GM19455 (cell line): ENCODE results near the gene NOTCH3.

Source experiments
- ATAC-seq: cut with Tn5 transposase; IDR thresholded peaks from one replicate; pipeline ENCODE4 v1.9.1; 2021; ENCODE audit not compliant: unreplicated experiment

NOTCH3 gene

DNA sequence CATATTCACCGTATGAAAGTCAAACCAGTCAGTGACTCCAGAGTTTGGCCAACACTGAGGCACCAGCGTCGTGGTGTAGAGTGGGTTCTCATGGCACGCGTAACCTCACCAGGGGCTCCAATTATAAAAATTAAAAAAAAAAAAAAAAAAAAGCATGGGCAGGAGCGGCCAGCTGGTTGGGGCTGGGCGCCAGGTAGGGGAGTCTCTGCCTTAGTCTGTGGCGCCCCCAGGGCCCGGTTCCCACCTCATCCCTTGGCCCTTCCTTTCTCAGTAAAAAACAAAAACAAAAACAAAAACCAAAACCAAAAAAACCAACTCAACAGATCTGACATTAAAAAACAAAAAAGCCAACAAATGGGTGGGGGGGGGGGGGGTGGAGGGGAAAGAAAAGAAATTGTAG is 36.1 kb upstream of the NOTCH3 start:
- ATAC-seq = no peak

DNA sequence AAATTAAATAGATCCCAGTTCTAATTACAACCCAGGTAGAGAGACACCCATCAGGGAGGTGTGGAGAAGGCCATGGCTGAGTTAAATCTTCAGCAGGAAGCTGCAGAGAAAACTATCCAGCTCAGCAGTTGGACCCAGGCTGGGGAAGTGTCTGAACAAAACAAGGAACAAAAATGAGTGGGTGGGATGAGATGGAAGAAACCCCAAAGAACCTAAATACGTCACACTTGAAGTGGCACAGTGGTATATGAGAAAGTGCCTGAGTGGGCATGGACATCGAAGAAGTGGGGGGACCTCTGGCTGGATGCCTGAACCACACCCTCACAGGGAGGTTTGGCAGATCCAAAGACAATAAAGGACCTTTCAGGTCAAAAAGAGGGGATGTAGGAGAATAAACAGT is 35.0 kb upstream of the NOTCH3 start:
- ATAC-seq = no peak

DNA sequence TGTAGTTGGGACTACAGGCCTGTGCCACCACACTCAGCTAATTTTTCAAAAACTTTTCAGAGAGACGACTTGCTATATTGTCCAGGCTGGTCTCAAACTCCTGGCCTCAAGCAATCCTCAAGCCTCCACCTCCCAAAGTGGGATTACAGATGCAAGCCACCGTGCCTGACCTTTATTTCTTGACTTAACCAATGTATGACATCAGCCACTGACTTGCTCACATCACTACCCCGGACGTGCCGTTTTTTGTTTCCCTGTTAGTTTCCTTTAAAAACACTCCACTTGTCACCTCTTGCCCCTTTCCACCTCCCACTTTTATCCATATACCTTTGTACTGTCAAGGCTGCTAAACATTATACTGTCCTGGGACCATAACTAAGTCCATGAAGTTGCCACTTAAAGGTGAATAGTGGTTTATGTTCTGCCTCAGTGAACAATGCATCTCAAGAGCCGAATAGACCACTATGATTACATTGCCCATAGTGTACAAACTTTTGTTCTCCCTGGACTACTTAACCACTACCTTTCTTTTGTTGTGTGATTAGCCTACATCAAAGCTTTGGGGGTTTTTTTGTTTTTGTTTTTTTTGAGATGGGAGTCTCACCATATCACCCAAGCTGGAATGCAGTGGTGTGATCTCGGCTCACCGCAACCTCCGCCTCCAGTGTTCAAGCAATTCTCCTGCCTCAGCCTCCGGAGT is 33.8 kb upstream of the NOTCH3 start:
- no peak for ATAC-seq

DNA sequence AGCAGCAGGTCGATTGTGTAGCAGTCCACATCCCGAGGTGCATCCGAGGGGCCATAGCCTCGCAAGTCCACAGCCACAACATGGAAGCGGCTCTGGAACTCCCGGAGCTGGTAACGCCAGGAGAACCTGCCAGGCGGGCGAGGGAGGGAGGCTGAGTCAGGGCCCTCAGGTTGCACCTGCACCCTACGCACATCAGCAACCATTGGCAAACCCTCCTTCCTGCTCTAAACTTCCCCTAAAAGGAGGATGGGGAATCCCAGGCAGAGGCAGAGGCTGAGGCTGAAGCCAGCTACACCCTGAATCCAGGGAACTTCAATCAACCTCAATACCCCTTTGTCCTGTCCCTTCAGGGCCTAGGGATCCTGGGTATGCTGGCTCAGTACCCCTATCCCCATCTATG is 30.5 kb upstream of the NOTCH3 start:
- ATAC-seq = no peak

DNA sequence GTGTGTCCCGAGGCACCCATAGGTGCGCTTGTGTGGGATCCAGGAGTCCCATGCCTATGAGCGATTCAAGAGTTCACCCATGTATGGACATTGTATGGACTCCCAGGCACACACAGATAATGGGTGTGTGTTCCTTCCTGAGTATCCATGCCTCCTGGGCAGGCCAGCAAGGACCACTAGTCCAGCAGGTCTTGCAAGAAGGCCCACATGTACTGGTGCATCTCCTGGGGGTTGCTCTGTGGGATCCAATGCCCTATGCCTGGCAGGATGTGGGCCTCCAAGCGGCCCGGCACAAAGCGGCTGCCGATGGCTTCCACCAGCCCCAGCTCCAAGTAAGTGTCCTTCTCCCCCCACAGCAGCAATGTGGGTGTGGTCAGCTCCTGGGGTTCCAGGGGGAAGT is 26.5 kb upstream of the NOTCH3 start:
- ATAC-seq = no peak

DNA sequence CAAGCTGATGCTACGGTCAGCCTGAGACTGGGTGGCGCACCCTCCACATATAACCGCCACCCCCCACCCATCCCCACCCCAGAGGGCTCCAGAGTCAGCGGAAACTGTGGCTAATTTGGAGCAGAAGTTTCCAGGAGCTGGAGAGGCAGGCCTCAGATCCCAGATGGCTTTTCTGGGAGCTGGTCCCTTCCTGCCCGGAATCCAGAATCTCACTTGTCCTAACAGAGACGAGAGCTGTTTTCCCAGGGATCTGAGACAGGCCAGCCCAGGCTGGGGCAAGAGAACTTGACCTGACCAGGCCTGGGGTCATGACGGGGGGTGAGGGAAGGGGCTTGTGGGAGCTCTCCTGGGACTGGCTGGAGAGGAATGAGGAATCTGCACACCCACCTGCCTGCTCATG is 25.0 kb upstream of the NOTCH3 start:
- ATAC-seq = no peak

DNA sequence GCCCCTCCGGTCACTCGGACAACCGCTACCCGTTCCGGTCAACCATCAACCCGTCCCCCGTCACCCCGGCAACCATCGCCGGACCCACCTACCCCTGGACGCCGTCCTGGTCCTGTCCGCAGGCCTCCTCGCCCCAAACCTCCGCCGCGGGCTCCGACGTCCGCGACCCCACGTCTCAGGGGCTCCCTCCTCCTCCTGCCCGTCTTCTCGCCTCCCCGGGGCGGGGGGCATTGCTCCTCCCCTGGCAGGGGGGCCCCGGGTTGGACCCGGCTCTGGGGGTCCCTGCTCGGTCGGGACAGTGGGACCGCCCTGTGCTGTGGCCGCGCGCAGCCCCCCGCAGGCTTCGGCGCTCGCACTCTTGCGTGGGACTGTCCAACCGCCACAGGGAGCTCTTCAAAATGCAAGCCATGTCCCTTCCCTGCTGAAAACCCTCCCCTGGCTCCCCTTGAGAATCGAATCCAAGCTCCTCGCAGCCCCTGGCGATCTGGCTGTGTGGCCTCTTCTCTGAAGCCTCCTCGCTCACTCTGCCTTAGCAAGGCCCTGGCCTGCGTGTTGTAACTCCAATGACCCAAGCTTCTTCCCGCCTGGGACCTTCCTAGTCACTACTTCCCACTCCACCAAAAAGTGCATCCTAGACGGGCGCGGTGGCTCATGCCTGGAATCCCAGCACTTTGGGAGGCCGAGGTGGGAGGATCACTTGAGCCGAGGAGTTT is 23.0 kb upstream of the NOTCH3 start:
- no peak for ATAC-seq

DNA sequence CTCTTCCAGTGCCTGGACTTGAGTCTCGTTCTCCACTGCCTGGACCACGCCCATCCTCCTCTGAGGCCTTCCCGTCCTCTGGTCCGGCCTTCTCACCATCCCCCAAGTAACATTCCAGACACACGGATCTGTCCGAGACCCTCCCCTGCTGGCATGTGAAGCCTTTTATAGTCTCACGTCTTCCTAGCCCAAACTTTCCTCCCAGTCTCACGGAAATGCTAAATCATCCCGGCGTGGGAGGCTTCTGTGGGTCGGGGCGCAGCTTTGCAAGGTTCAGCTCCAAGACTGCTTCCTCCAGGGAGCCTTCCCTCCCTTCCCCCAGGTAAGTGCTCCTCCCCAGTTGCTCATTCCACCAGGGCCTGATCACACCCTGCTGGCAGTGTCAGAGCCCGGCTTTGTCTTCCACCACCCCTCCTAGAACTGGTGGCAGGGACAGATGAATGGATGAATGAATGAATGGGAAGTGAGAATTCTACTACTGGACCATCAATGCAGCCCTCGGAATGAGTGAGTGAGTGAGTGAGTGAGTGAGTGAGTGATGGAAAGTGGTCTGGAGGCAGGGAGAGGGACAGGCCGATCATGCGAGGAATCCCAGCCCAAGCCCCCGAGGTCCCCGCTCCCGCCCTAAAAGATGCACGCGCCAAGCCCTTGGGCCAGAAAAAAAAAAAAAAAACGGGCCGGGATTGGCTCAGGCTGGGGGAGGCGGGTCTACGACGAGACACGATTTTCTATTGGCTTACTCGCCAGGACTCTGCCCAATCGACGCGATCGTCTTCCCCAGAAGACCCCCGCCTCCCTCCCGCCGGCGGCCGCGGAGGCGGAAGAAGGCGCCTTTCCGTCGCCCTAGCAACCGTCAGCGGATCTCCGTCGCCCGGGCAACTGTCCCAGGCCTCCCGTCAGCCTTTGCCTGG is 22.2 kb upstream of the NOTCH3 start:
- no peak for ATAC-seq

DNA sequence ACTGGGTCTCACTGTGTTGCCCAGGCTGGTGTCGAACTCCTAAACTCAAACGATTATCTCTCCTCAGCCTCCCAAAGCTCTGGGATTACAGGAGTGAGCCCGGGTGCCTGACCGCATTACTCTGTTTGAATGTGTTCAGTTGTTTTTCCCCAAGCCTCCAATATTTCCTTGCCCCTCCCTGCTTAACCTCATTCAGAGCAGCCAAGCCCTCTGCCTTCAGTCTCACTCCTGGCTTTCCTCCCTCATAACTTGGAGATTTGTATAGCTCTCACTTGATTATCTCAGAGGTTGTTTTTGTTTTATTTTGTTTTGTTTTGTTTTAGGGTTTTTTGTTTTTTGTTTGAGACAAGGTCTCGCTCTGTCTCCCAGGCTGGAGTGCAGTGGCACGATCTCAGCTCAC is 20.0 kb upstream of the NOTCH3 start:
- ATAC-seq = no peak

DNA sequence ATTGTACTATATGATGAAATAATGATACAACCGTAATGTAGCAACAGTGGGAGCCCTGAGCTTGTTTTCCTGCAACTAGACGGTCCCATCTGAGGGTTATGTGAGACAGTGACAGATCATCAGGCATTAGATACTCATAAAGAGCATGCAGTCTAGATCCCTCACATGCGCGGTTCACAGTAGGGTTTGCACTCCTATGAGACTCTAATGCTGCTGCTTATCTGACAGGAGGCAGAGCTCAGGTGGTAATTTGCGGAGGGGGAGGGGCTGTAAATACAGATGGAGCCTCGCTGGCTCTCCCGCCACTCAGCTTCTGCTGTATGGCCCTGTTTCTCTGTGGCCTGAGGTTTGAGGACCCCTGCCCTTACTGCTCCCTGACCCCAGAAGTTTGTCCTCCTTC is 17.7 kb upstream of the NOTCH3 start:
- no peak for ATAC-seq

DNA sequence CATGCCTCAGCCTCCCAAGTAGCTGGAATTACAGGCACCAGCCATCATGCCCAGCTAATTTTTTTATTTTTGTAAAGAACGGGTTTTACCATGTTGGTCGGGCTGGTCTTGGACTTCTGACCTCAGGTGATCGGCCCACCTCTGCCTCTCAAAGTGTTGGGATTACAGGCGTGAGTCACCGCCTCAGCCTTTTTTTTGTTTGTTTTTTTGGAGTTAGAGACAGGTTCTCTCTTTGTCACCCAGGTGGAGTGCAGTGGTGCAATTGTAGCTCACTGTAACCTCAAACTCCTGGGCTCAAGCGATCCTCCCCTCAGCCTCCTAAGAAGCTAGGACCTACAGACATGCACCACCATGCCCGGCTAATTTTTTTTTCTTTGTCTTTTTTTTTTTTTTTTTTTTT is 15.6 kb upstream of the NOTCH3 start:
- ATAC-seq = no peak

DNA sequence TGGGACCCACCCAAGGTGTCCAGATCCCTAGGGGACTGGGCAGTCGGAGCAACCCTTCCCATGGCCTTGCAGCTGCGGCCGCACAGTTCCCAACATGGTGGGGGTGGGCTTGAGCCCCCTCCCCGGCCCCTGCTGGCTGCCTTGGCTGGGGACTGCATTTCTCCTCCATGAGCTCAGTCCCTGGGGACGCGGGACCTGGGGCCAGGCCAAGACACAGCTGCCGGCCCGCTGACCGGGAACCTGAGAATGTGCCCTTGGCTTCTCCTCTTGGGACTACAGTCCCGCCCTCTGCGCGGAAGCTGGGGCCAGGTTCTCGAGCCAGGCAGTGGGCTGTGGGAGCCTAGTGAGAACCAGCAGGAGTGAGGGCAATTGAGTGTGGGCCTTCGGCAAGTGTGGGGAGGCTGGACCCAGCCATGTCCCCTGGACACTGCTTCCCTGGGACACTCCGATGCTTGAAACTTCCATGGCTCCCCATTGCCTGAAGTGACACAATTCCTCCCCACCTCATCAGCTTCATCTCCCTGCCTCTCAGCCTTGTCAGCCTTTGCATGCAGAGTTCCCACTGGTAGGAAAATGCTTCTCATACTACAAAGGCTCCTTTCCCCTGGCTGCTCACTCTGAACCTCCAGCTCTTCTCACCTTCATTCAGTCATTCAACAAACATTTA is 13.1 kb upstream of the NOTCH3 start:
- no peak for ATAC-seq

DNA sequence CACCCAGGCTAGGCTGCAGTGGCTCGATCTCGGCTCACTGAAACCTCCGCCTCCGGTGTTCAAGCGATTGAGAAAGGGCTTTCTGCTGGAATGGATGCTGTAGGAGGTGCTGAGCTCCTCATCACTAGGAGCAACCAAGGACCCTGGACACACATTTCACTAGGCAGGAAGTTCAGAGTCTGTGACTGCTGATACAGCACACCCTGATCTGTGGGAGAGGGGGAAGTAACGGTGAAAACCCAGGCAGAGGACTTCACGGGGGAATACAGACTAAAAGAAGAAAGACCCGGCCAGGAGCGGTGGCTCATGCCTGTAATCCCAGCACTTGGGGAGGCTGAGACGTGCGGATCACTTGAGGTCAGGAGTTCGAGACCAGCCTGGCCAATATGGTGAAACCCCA is 11.9 kb upstream of the NOTCH3 start:
- no peak for ATAC-seq

DNA sequence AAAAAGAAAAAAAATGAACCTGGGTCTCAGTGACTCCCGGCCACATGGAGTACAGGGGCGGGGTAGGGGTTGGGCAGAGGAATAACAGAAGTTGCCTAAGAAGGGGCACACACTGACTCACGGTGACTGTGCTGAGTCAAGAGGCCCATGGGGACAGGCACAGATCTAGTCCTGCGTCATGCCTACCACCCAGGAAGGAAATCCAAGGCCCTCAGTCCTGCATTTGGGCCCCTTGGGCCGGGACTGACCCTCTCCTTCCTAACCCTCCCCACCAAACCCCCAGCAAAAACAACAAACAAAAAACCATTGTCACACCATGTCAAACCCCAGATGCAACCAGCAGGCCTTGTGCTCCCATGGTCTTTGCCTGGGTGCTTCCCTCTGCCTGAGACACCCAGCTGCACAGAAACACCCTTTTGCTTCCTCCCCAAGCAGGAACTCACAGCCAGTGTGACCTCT is 9.6 kb upstream of the NOTCH3 start:
- ATAC-seq = no peak

DNA sequence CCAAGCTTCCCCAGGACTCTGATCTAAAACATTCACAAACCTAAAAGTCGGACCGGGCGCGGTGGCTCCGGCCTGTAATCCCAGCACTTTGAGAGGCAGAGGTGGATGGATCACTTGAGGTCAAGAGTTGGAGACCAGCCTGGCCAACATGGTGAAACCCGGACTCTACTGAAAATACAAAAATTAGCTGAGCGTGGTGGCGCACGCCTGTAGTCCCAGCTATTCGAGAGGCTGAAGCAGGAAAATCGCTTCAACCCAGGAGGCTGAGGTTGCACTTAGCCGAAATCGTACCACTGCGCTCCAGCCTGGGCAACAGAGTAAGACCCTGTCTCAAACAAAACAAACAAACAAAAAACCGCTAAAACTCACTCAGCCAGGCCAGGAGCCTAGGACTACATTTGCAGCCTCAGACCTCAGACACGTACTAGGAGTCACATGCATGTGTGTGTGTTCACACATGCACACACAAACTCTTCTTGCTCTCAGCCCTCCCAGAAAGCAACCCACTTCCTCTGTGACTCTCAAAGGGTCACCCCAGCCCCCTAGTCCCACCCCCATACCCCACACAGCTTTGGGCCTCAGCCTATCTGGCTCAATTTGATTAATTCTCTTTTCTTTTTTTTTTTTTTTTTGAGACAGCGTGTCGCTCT is 704 bp upstream of the NOTCH3 start:
- ATAC-seq = no peak

DNA sequence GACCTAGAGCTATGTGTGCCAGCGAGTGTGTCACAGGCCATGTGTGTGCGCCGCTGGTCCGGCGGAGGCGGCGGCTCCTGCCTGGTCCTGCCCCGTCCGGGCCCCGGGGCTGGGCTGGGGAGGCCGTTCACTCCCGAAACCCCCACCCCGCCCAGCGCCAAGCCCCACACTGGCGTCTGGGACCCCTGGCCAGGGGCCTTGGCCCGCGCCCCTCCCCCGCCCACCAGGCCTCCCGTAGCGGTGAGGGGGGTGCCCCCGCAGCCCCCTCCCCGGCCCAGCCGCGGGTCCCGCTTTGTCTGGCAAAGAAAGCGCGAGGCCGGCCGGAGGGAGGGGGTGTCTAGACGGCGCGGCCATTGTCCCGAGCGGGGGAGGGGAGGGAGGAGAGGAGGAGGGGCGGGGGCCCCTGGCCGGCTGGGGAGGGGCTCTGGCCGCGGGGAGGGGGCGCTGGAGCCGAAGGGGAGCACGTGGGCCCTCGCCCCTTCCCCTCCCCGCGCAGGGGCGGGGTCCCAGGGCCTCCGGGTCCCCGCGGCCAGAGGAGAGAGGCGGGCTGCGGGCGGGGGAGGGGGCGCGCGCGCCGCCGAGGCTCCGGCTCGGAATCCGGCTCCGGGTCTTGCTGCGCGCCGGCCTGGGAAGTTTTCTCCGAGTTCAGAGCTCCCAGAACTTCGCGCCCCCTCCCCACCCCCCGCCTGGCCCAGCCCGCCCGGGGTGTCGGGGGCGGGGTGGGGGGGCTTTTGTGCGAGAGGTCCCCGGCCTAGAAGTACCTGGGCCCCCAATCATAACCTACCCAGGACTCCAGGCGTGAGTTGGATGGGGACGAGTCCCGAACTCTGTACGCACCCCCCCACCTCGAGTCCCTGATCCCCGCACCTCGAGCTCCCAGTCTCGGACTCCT is 888 bp downstream of the NOTCH3 start:
- ATAC-seq = no peak

DNA sequence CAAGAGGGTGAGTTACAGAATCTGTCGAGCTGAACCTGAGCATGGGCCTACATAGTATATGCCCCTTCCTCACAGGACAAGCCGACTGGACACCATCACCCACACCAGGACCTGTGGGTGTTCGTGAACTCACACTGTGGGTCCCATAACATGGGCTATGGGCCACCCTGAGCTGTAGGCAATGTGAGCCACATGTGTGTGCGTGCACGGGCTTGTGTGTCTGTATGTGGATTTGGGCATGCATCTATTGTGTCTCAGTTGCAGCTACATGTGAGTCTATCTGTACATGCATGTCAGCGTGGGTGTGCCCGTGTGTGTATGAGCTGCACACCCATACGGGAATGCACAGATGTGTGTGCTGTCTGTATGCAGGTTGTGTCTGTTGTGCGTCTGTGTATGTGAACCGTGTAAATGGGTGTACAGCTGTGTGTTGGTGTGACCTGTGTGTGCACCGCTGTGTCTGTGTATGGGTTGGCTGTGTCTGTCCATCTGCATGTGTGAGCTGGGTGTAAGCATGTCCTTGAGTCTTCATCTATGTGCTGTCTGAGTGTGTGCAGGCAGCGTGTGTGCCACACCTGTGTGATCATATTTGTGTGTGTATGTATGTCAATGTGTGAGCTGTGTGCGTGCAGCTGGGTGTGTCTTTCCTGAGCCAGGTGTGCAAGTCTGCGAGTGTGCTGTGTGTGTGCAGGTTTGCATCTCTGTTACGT is 1.7 kb downstream of the NOTCH3 start:
- no peak for ATAC-seq

DNA sequence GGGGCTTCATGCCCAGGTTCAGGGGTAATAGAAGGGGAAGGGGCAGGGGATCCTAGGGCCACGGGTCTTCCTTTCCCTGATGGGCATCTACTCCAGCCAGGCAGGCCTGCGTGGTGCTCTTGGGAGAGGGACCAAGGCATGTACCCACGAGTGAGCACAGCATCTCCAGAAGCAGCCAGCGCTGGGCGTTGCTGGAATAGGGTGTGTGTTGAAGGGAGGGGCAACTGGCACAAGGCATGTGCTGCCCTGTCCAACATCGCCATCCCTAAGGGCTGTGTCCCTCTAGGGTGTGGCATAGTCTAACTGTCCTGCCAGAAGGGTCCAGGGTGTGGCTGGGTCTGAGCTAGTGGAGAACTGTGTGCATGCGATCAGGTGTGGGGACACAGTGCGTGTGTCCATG is 2.9 kb downstream of the NOTCH3 start:
- ATAC-seq = no peak

DNA sequence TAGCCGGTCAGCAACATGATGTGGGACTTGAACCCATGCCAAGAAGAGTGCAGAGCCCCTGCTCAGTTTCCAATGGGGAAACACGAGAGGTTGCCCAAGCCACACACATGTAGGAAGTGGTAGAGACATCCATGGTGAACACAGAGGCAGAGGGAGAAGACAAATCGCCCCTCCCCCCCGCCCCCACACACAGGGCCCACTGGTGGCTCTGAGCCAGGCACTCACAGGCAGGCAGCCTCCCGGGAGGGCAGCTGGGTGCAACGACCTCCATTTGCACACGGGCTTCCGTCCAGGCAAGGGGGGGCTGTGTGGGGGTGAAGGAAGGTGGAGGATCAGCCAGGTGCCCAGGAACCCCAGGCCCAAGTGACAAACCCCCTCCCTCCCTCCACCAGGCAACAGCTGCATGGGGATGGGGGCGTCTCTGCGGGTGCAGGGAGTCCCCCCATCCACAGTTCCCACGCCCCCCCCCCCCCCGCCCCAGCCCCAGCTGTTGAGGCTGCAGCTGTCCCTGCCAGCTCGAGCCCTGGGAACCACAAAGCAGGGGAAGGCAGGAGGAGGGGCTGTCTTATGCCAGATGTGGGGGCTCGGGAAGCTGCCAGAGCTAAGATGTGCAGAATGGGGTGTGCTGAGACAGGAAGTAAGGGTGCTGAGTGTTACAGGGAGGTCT is 3.4 kb downstream of the NOTCH3 start:
- ATAC-seq = no peak
